ENCODE results near the gene PIP5K1A. TPM values are rescaled to one million over a fixed set of nuclear protein-coding genes. Genes with fewer than 3 reads are reported as not detected.

The PIP5K1A gene
- total RNA-seq, 2 experiments from 2014 or later = 41.7 to 44.7 TPM

DNA sequence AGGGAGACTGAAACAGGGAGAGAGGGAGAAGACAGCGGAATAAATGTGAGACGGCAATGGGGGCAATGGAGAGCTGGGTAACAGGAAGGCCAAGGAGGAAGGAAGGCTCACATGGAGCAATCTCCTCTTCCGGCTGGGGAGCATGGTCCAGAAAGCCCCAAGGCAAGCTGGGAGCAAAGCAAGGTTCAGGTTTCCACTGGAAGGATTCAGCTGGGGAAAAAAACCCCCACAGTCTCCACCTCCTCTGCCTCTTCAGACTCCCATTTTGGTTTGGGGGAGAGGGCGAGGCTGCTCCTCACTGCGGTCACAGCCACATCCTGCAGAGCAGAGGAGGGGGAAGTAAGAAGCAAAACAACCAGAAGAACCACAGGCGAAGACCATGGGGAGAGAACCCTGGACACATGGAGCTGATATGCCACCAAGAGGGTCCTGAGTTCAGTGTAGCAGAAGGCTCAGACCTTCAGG, 41.3 kb upstream of the PIP5K1A start:
- TF ChIP-seq, protein P1, sequence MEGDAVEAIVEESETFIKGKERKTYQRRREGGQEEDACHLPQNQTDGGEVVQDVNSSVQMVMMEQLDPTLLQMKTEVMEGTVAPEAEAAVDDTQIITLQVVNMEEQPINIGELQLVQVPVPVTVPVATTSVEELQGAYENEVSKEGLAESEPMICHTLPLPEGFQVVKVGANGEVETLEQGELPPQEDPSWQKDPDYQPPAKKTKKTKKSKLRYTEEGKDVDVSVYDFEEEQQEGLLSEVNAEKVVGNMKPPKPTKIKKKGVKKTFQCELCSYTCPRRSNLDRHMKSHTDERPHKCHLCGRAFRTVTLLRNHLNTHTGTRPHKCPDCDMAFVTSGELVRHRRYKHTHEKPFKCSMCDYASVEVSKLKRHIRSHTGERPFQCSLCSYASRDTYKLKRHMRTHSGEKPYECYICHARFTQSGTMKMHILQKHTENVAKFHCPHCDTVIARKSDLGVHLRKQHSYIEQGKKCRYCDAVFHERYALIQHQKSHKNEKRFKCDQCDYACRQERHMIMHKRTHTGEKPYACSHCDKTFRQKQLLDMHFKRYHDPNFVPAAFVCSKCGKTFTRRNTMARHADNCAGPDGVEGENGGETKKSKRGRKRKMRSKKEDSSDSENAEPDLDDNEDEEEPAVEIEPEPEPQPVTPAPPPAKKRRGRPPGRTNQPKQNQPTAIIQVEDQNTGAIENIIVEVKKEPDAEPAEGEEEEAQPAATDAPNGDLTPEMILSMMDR (IDR thresholded peaks at IDR 0.05) = no peak
- H3K36me3 Mint-ChIP-seq (ENCODE audit: low read depth) = peaks cover 51% of the 10 kb centered on the region
- ChIA-PET POLR2A (interaction anchor here (0.6 to 4.3 kb wide), 36 partner anchors 9 to 793 kb away, joined by 3 to 64 read pairs (median 5); partner anchors contain the start of genes CDC42SE1, GABPB2, GOLPH3L and LYSMD1), CTCF (interaction anchor here (1.2 to 7.8 kb wide), 4 partner anchors 56 to 132 kb away, joined by 3 to 61 read pairs (median 32); partner anchors contain the start of gene GABPB2)
- Histone ChIP-seq H3K9me3 (ENCODE audit: control insufficient read depth in 1 of 2, insufficient read depth in 1 of 2, low read length in 2 of 2) (no peaks in the 10 kb centered on the region), H3K4me3 (ENCODE audit: low read length) (peak overlapping the region; percentile 77), H3K4me1 (ENCODE audit: insufficient read depth, low read length) (peaks cover 57% of the 10 kb centered on the region), H3K36me3 (ENCODE audit: insufficient read depth, low read length) (peaks cover 29% of the 10 kb centered on the region), H3K27me3 (ENCODE audit: control insufficient read depth in 1 of 2, insufficient read depth in 2 of 2, low read length in 2 of 2) (no peaks in the 10 kb centered on the region), H3K27ac (ENCODE audit: low read depth in 1 of 2, low read length in 2 of 2) (peak overlapping the region; percentile 56 to 70)
- ATAC-seq (ENCODE audit: poor library complexity) = peak; percentile 54
- peak overlapping the region; percentile 99 for H3K4me3 Mint-ChIP-seq
- DNase-seq = peak in 13 of 14 experiments; percentile 27 to 89 (median 63)
- H3K27me3 Mint-ChIP-seq = no peaks in the 10 kb centered on the region
- H3K9me3 Mint-ChIP-seq = no peaks in the 10 kb centered on the region
- H3K4me1 Mint-ChIP-seq (ENCODE audit: low read depth) = peaks cover 63% of the 10 kb centered on the region
- intact Hi-C loops (cut with DNase I, micrococcal nuclease) = loop anchor here (2.0 to 10.0 kb wide), 4 partner anchors 150 to 692 kb away; partner anchors contain the start of genes ENSA (in 1 of the 2), MINDY1 (in 1 of the 2) and PRUNE1 (in 1 of the 2)
- peak overlapping the region; percentile 85 for H3K27ac Mint-ChIP-seq

DNA sequence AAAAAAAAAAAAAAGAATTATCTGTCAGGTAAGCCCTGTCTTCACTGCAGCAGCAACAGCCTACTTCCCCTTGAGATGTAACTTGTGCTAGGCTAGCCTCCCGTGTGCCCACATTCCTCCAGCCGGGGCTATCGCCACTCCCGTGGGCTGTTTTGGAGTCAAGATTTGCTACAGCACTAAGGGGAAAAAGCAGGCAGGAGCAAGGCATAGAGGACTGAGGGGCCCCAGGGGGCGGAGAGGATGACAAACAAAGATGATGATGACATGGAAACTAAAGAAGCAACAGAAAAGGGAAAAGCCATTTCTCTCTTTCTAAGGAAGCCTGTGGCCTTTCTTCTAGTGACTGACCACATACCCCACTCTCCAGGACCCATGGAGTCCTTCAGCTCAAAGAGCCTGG, 40.0 kb upstream of the PIP5K1A start:
- Mint-ChIP-seq H3K27ac (peak overlapping the region; percentile 85), H3K4me1 (ENCODE audit: low read depth) (peaks cover 73% of the 10 kb centered on the region), H3K27me3 (no peaks in the 10 kb centered on the region), H3K4me3 (peak overlapping the region; percentile 99), H3K36me3 (ENCODE audit: low read depth) (peaks cover 60% of the 10 kb centered on the region), H3K9me3 (no peaks in the 10 kb centered on the region)
- Histone ChIP-seq H3K4me1 (ENCODE audit: insufficient read depth, low read length) (peaks cover 57% of the 10 kb centered on the region), H3K27ac (ENCODE audit: low read depth in 1 of 2, low read length in 2 of 2) (peak overlapping the region; percentile 29 to 56), H3K27me3 (ENCODE audit: control insufficient read depth in 1 of 2, insufficient read depth in 2 of 2, low read length in 2 of 2) (no peaks in the 10 kb centered on the region), H3K36me3 (ENCODE audit: insufficient read depth, low read length) (peaks cover 32% of the 10 kb centered on the region), H3K4me3 (ENCODE audit: low read length) (peak overlapping the region; percentile 77), H3K9me3 (ENCODE audit: control insufficient read depth in 1 of 2, insufficient read depth in 1 of 2, low read length in 2 of 2) (no peaks in the 10 kb centered on the region)
- POLR2A ChIA-PET = interaction anchor here (0.9 to 4.3 kb wide), 17 partner anchors 8 to 461 kb away, joined by 3 to 64 read pairs (median 13); partner anchors contain the start of genes C1orf56, CDC42SE1, GOLPH3L and LYSMD1
- TF ChIP-seq, protein P1 (IDR thresholded peaks at IDR 0.05) = no peak
- ATAC-seq (ENCODE audit: poor library complexity) (no peak), DNase-seq (peak in 2 of 14 experiments; percentile 28 to 30)
- intact Hi-C loops (cut with DNase I, micrococcal nuclease) = loop anchor here (5.0 to 10.0 kb wide), 3 partner anchors 151 to 694 kb away; partner anchors contain the start of genes ENSA (in 1 of the 2), MINDY1 (in 1 of the 2) and PRUNE1 (in 1 of the 2)
- CTCF ChIA-PET = interaction anchor here (0.7 to 7.8 kb wide), 4 partner anchors 57 to 162 kb away, joined by 3 to 61 read pairs (median 26); no protein-coding TSS in a partner anchor

DNA sequence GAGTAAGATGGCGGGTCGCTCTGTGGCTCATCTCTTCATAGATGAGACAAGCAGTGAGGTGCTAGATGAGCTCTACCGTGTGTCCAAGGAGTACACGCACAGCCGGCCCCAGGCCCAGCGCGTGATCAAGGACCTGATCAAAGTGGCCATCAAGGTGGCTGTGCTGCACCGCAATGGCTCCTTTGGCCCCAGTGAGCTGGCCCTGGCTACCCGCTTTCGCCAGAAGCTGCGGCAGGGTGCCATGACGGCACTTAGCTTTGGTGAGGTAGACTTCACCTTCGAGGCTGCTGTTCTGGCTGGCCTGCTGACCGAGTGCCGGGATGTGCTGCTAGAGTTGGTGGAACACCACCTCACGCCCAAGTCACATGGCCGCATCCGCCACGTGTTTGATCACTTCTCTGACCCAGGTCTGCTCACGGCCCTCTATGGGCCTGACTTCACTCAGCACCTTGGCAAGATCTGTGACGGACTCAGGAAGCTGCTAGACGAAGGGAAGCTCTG, 39.6 kb upstream of the PIP5K1A start:
- Mint-ChIP-seq H3K36me3 (ENCODE audit: low read depth) (peaks cover 64% of the 10 kb centered on the region), H3K9me3 (no peaks in the 10 kb centered on the region), H3K4me1 (ENCODE audit: low read depth) (peaks cover 73% of the 10 kb centered on the region), H3K27me3 (no peaks in the 10 kb centered on the region), H3K4me3 (peak overlapping the region; percentile 99), H3K27ac (peak overlapping the region; percentile 85)
- TF ChIP-seq, protein P1 (IDR thresholded peaks at IDR 0.05) = no peak
- Histone ChIP-seq H3K9me3 (ENCODE audit: control insufficient read depth in 1 of 2, insufficient read depth in 1 of 2, low read length in 2 of 2) (no peaks in the 10 kb centered on the region), H3K4me1 (ENCODE audit: insufficient read depth, low read length) (peaks cover 59% of the 10 kb centered on the region), H3K27me3 (ENCODE audit: control insufficient read depth in 1 of 2, insufficient read depth in 2 of 2, low read length in 2 of 2) (no peaks in the 10 kb centered on the region), H3K27ac (ENCODE audit: low read depth in 1 of 2, low read length in 2 of 2) (peak overlapping the region; percentile 29 to 56), H3K4me3 (ENCODE audit: low read length) (peak overlapping the region; percentile 77), H3K36me3 (ENCODE audit: insufficient read depth, low read length) (peaks cover 32% of the 10 kb centered on the region)
- ChIA-PET CTCF (interaction anchor here (1.0 to 7.8 kb wide), 3 partner anchors 57 to 163 kb away, joined by 3 to 61 read pairs (median 49); no protein-coding TSS in a partner anchor), POLR2A (interaction anchor here (0.7 to 4.3 kb wide), 10 partner anchors 8 to 123 kb away, joined by 3 to 64 read pairs (median 16); partner anchors contain the start of genes C1orf56, CDC42SE1, LYSMD1 and MLLT11)
- ATAC-seq (ENCODE audit: poor library complexity) (no peak), DNase-seq (peak in 1 of 14 experiments; percentile 43)
- intact Hi-C loops (cut with DNase I, micrococcal nuclease) = loop anchor here (5.0 to 10.0 kb wide), 3 partner anchors 152 to 694 kb away; partner anchors contain the start of genes ENSA (in 1 of the 2), MINDY1 (in 1 of the 2) and PRUNE1 (in 1 of the 2)

All from CD4-positive, alpha-beta T cell (primary cell).